Upper lobe of left lung (tissue), 4 donors: ENCODE measurements around the gene DYSF.

Experiments
- POLR2A ChIP-seq, 4 donors: fragments of 450-650 bp; IDR thresholded peaks; one replicate each; pipeline ENCODE4 v1.5.1; 2016 to 2017; ENCODE audit warnings: antibody characterized with exemption in 4 of 4, mild to moderate bottlenecking in 2 of 4
- POLR2AphosphoS5 ChIP-seq, 2 donors: sonication (generic); formaldehyde crosslinking; IDR thresholded peaks; one replicate each; pipeline ENCODE4 v1.5.1; 2017; ENCODE audit warnings: antibody characterized with exemption in 2 of 2
- TF ChIP-seq, protein P1 (sequence below), 6 experiments: fragments of 450-650 bp in 4 of 6; fragments of 200-600 bp in 2 of 6; sonication (generic) in 2 of 6; IDR thresholded peaks; one replicate each; pipeline ENCODE4 v1.5.1; 2016 to 2019; ENCODE audit warnings: antibody characterized with exemption in 6 of 6

DNA sequence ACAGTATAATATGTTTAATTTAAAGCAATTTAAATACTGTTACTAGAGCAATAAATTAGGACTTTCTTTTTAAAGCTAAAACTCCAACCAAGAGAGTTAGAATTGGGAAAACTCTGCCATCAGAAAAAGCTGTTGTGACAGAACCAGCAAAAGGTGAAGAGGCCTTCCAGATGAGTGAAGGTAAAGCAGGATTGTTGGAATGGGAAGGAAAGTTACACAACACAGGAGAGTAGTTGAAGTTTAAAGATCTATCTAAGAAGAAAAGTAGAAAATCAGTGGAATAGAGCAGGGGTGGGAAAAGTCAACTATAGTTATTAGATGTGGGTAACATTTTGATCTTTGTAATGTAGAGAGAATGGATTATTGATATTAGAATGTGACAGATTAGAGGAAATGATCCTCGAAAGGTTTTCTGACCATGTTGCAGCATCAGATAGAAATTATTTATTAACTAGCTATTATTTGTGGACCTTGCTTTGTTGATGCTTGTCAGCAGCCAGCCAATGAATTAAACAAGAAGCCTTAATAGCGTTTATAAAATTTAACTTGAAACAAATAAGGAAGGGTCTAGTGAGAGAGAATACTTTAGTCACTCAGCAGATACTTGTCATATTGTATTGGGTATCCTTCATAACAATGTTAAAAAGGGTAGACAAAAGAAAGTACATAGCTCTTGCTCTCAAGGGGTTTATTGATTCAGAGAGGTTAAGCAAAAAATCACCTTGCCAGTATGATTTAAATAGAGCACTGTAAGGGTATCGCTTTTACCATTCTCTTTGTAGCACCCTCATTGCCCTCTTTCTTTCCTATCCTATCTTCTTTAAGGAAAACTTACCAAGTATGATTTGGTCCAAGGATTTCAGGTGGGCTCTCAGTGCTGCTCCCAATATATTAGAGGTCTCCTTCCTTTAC is 24.6 kb upstream of the DYSF start:
- TF ChIP-seq POLR2AphosphoS5 (IDR thresholded peaks at IDR 0.05), result no peak
- TF ChIP-seq POLR2A (IDR thresholded peaks at IDR 0.05), result no peak
- TF ChIP-seq, protein P1, sequence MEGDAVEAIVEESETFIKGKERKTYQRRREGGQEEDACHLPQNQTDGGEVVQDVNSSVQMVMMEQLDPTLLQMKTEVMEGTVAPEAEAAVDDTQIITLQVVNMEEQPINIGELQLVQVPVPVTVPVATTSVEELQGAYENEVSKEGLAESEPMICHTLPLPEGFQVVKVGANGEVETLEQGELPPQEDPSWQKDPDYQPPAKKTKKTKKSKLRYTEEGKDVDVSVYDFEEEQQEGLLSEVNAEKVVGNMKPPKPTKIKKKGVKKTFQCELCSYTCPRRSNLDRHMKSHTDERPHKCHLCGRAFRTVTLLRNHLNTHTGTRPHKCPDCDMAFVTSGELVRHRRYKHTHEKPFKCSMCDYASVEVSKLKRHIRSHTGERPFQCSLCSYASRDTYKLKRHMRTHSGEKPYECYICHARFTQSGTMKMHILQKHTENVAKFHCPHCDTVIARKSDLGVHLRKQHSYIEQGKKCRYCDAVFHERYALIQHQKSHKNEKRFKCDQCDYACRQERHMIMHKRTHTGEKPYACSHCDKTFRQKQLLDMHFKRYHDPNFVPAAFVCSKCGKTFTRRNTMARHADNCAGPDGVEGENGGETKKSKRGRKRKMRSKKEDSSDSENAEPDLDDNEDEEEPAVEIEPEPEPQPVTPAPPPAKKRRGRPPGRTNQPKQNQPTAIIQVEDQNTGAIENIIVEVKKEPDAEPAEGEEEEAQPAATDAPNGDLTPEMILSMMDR (IDR thresholded peaks at IDR 0.05), result no peak
